HT1080 (cell line): ENCODE data around the gene SLC26A9. TPM values are rescaled to one million over a fixed set of nuclear protein-coding genes. Genes with fewer than 3 reads are reported as not detected.
A peak's percentile ranks its signal among the peaks of the same experiment; 100 is the strongest.
"Not testable (repeated sequence)": the region's sequence is repeated elsewhere in the genome, so short reads cannot be mapped to it uniquely, and the experiment has no call there.

Source experiments
- DNase-seq: peaks from one replicate; pipeline ENCODE4 v3.0.0-alpha.2; 2015; ENCODE audit warnings: low read depth
- total RNA-seq: library from RNA; depleted of rRNA; stranded (reverse); fragments of >200 nt; shearing (Covaris generic); gene quantifications from 2 replicates; pipeline ENCODE4 v1.2.3, GENCODE V29; 2014; rRNA removed

Gene SLC26A9
- total RNA-seq, 1 experiment from 2014 or later: 0.03 TPM

GRCh38 chr1:205894119-205894518 is 49.1 kb downstream of the SLC26A9 start:
- not testable (repeated sequence) for DNase-seq

DNA sequence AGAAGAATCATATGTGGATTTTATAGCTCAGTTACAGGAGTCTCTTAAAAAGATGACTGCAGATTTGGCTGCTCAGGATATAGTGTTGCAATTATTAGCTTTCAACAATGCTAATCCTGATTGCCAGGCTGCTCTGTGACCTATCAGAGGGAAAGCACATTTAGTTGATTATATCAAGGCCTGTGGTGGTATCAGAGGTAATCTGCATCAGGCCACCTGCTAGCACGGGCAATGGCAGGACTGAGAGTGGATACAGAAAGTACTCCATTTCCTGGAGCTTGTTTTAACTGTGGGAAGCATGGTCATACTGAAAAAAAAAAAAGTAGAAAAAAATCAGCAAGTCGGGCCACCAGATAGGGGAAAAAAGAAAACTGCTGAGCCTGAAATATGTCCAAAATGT is 51.1 kb downstream of the SLC26A9 start:
- not testable (repeated sequence) for DNase-seq

DNA sequence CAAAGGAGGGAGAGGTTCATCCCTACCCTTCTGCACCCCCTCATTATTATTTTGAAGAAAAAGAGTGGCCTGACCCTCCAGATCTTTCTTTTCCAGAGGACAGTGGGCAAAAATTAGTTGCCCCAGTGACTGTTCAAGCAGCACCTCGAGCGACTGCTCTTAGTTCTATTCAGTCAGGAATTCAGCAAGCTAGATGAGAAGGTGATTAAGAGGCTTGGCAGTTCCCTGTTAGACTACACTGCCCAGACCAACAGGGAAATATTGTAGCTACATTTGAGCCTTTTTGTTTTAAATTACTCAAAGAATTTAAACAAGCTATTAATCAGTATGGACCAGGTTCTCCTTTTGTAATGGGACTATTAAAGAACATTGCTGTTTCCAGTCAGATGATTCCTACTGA is 51.8 kb downstream of the SLC26A9 start:
- not testable (repeated sequence) for DNase-seq

DNA sequence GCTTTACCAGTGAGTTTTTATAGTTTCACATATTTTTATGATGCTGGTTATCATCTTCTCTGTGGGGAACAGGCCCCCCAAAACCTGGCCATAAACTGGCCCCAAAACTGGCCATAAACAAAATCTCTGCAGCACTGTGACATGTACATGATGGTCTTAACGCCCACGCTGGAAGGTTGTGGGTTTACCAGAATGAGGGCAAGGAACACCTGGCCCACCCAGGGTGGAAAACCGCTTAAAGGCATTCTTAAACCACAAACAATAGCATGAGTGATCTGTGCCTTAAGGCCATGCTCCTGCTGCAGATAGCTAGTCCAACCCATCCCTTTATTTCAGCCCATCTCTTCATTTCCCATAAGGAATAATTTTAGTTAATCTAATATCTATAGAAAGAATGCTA is 52.6 kb downstream of the SLC26A9 start:
- not testable (repeated sequence) for DNase-seq

DNA sequence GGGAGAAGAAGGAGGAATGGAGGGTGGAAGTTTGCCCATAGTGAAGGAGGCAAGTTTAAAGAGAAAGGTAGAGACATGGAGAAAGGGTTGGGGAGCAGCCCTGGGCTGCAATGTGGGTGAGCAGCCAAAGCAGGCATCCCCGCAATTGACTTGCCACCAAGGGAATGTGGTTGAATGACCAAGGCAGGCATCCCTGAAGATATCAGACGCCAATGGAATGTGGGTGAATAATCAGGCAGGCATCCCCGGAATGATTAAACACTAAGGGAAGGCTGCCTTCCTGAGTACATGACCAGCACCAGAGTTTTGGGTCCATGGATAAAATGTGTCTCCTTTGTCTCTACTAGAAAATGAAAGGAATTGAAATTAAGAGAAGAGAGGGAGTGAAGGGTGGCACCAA is 53.5 kb downstream of the SLC26A9 start:
- peak; percentile 89 for DNase-seq

GRCh38 chr1:205889006-205889405 is 54.2 kb downstream of the SLC26A9 start:
- DNase-seq: peak; percentile 21

- no peak for DNase-seq
These were observed 59.5 kb downstream of the SLC26A9 start for GRCh38 chr1:205883792-205884191.

GRCh38 chr1:205880923-205881322 is 62.3 kb downstream of the SLC26A9 start:
- no peak for DNase-seq

- no peak for DNase-seq
These were observed 63.3 kb downstream of the SLC26A9 start for GRCh38 chr1:205879974-205880373.

DNA sequence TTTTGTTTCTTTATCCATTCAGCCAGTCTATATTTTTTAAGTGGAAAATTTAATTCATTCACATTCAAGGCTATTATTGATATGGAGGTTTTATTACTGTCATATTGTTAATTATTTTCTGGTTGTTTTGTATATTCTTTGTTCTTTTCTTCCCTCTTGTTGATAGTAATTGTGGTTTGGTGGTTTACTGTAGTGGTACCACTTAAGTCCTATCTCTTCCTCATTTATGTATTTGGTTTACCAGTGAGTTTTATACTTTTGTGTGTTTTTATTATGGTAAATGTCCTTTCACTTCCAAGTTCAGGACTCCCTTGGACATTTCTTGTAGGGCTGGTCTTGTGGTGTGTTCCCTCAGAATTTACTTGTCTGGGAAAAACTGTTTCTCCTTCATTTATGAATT is 65.2 kb downstream of the SLC26A9 start:
- DNase-seq: no peak

- DNase-seq: not testable (repeated sequence)
These were observed 70.1 kb downstream of the SLC26A9 start for GRCh38 chr1:205873148-205873547.

- DNase-seq: no peak
These were observed 73.0 kb downstream of the SLC26A9 start for GRCh38 chr1:205870236-205870635.

Other genes with a start within 250 kb of the SLC26A9 start
- 123 and 147 TPM in 2 replicates for gene NUCKS1, start 193.3 kb downstream of the SLC26A9 start, total RNA-seq
- gene RAB29, start 168.0 kb downstream of the SLC26A9 start, total RNA-seq: 18.8 and 22.9 TPM in 2 replicates
- gene SLC41A1, start 130.3 kb downstream of the SLC26A9 start, total RNA-seq: 12.1 and 17.5 TPM in 2 replicates
- gene PM20D1, start 93.3 kb downstream of the SLC26A9 start, total RNA-seq: not detected in 2 replicates
- gene RAB7B, start 59.9 kb upstream of the SLC26A9 start, total RNA-seq: 0.10 TPM in 1 of 2 replicates, not detected in the other
- 0.17 and 0.34 TPM in 2 replicates for gene CTSE, start 80.4 kb upstream of the SLC26A9 start, total RNA-seq
- gene RHEX, start 109.7 kb upstream of the SLC26A9 start, total RNA-seq: not detected in 2 replicates
- gene AVPR1B, start 173.9 kb upstream of the SLC26A9 start, total RNA-seq: not detected in 2 replicates